ENCODE measurements around the gene RBMX.

GRCh38 chrX:136872091-136872700 lies 8.3 kb downstream of the RBMX start:
- TF ChIP-seq POLR2A (IDR thresholded peaks at IDR 0.05) (no peak), CTCF (IDR thresholded peaks at IDR 0.05) (no peak), EP300 (IDR thresholded peaks at IDR 0.05) (no peak)

Measured in ovary (tissue), 3 donors.